Astrocyte (in vitro differentiated cells and primary cell): ENCODE data around the gene CORO7. TPM values are rescaled to one million over a fixed set of nuclear protein-coding genes. Genes with fewer than 3 reads are reported as not detected.

Source experiments
- DNase-seq: peaks from one replicate; pipeline ENCODE4 v3.0.0-alpha.2; 2010; ENCODE audit warnings: low read depth
- FAIRE-seq: peaks from 2 replicates; lab custom pipeline; 2011; peaks lifted over from hg19 to GRCh38; lab: Jason Lieb, UNC
- H2AFZ ChIP-seq: 2 replicates; pipeline ENCODE4 v1.6.0; 2012; ENCODE audit warnings: low read depth, low read length, inconsistent platforms
- H3K27ac ChIP-seq: 2 replicates; pipeline ENCODE4 v1.5.1; 2011; ENCODE audit warnings: low read depth, low read length, inconsistent platforms
- H3K27me3 ChIP-seq: 2 replicates; pipeline ENCODE4 v1.6.0; 2011; ENCODE audit warnings: low read length, inconsistent platforms; ENCODE audit not compliant: insufficient read depth
- H3K36me3 ChIP-seq: 2 replicates; pipeline ENCODE4 v1.5.1; 2011; ENCODE audit warnings: low read length, inconsistent platforms; ENCODE audit not compliant: insufficient read depth
- H3K4me1 ChIP-seq: 2 replicates; pipeline ENCODE4 v1.5.1; 2011; ENCODE audit warnings: low read length, inconsistent platforms; ENCODE audit not compliant: insufficient read depth
- H3K4me2 ChIP-seq: 2 replicates; pipeline ENCODE4 v1.6.0; 2012; ENCODE audit warnings: low read length, inconsistent platforms
- H3K4me3 ChIP-seq: 2 replicates; pipeline ENCODE4 v1.5.1; 2011; ENCODE audit warnings: low read depth, mild to moderate bottlenecking, low read length, inconsistent platforms; ENCODE audit not compliant: insufficient read depth
- H3K79me2 ChIP-seq: 2 replicates; pipeline ENCODE4 v1.6.0; 2012; ENCODE audit warnings: mild to moderate bottlenecking, low read length, inconsistent platforms; ENCODE audit not compliant: insufficient read depth
- H3K9ac ChIP-seq: 2 replicates; pipeline ENCODE4 v1.6.0; 2012; ENCODE audit warnings: mild to moderate bottlenecking, low read length, inconsistent platforms
- H3K9me3 ChIP-seq: 2 replicates; pipeline ENCODE4 v1.5.1; 2012; ENCODE audit warnings: low read depth, mild to moderate bottlenecking, low read length, inconsistent platforms; ENCODE audit not compliant: insufficient read depth
- H4K20me1 ChIP-seq: 2 replicates; pipeline ENCODE4 v1.6.0; 2012; ENCODE audit warnings: low read length, inconsistent platforms; ENCODE audit not compliant: insufficient read depth
- H3K27ac Mint-ChIP-seq: one replicate; pipeline ENCODE4 v1.8.0; 2021; ENCODE audit warnings: mild to moderate bottlenecking, mixed read lengths; ENCODE audit not compliant: unreplicated experiment
- H3K27me3 Mint-ChIP-seq: one replicate; pipeline ENCODE4 v1.8.0; 2021; ENCODE audit warnings: low read depth, mixed read lengths; ENCODE audit not compliant: unreplicated experiment
- H3K36me3 Mint-ChIP-seq: one replicate; pipeline ENCODE4 v1.8.0; 2021; ENCODE audit warnings: low read depth, mixed read lengths; ENCODE audit not compliant: unreplicated experiment
- H3K4me1 Mint-ChIP-seq: one replicate; pipeline ENCODE4 v1.8.0; 2021; ENCODE audit warnings: low read depth, mixed read lengths; ENCODE audit not compliant: unreplicated experiment
- H3K4me3 Mint-ChIP-seq: one replicate; pipeline ENCODE4 v1.8.0; 2021; ENCODE audit warnings: mild to moderate bottlenecking, moderate library complexity, mixed read lengths; ENCODE audit not compliant: unreplicated experiment
- H3K9me3 Mint-ChIP-seq: one replicate; pipeline ENCODE4 v1.8.0; 2021; ENCODE audit warnings: mild to moderate bottlenecking, mixed read lengths; ENCODE audit not compliant: unreplicated experiment
- CTCF ChIP-seq: IDR thresholded peaks from 2 replicates; pipeline ENCODE4 v1.5.1; 2011; ENCODE audit warnings: low read depth, mild to moderate bottlenecking, inconsistent platforms, low read length, moderate library complexity; ENCODE audit not compliant: insufficient read depth
- EZH2 ChIP-seq: IDR thresholded peaks from 2 replicates; pipeline ENCODE4 v1.6.1; 2012; ENCODE audit warnings: mild to moderate bottlenecking, low read length, inconsistent platforms; ENCODE audit not compliant: insufficient read depth
- total RNA-seq: library from RNA; stranded (reverse); gene quantifications from 2 replicates; pipeline ENCODE4 v1.2.1, GENCODE V29; 2021

CORO7 gene
- total RNA-seq, 1 donor from 2014 or later: 26.4 TPM

GRCh38 chr16:4419402-4419959 is 3.1 kb upstream of the CORO7 start:
- no peak overlapping the region for H3K4me3 Mint-ChIP-seq
- no peak for FAIRE-seq
- H3K4me2 ChIP-seq: no peak overlapping the region
- no peaks in the 10 kb centered on the region for H3K36me3 Mint-ChIP-seq
- H3K4me1 ChIP-seq: peaks cover 11% of the 10 kb centered on the region
- peaks cover 13% of the 10 kb centered on the region for H3K79me2 ChIP-seq
- peaks cover 4% of the 10 kb centered on the region for H3K4me1 Mint-ChIP-seq
- no peak overlapping the region for H3K27ac Mint-ChIP-seq
- no peak for DNase-seq
- no peaks in the 10 kb centered on the region for H3K27me3 ChIP-seq
- H3K9me3 Mint-ChIP-seq: no peaks in the 10 kb centered on the region
- H3K27ac ChIP-seq: no peak overlapping the region
- no peaks in the 10 kb centered on the region for H3K36me3 ChIP-seq
- peaks cover 11% of the 10 kb centered on the region for H4K20me1 ChIP-seq
- TF ChIP-seq CTCF (no peak), EZH2 (no peak)
- H3K9ac ChIP-seq: no peak overlapping the region
- no peak overlapping the region for H2AFZ ChIP-seq
- H3K27me3 Mint-ChIP-seq: peaks cover 5% of the 10 kb centered on the region
- H3K9me3 ChIP-seq: no peaks in the 10 kb centered on the region
- no peak overlapping the region for H3K4me3 ChIP-seq

GRCh38 chr16:4415538-4416199 is 727 bp downstream of the CORO7 start:
- DNase-seq (no peak), FAIRE-seq (no peak)
- Histone ChIP-seq H2AFZ (peak overlapping the region; percentile 74), H3K9me3 (no peaks in the 10 kb centered on the region), H3K4me3 (peak overlapping the region; percentile 68), H3K27ac (no peak overlapping the region), H3K27me3 (no peaks in the 10 kb centered on the region), H3K36me3 (no peaks in the 10 kb centered on the region), H3K79me2 (peaks cover 29% of the 10 kb centered on the region), H3K4me2 (peak overlapping the region; percentile 89), H4K20me1 (peaks cover 44% of the 10 kb centered on the region), H3K4me1 (peaks cover 16% of the 10 kb centered on the region), H3K9ac (peak overlapping the region; percentile 81)
- H3K27ac Mint-ChIP-seq: peak overlapping the region; percentile 67
- peaks cover 6% of the 10 kb centered on the region for H3K36me3 Mint-ChIP-seq
- H3K27me3 Mint-ChIP-seq: peaks cover 5% of the 10 kb centered on the region
- H3K4me3 Mint-ChIP-seq: peak overlapping the region; percentile 90
- no peak for TF ChIP-seq EZH2
- no peak for TF ChIP-seq CTCF
- no peaks in the 10 kb centered on the region for H3K9me3 Mint-ChIP-seq
- peaks cover 4% of the 10 kb centered on the region for H3K4me1 Mint-ChIP-seq
